Neuronal stem cell (in vitro differentiated cells): ENCODE measurements around the gene PLPPR2. TPM values are rescaled to one million over a fixed set of nuclear protein-coding genes. Genes with fewer than 3 reads are reported as not detected.
A peak's percentile ranks its signal among the peaks of the same experiment; 100 is the strongest.
"Not testable (repeated sequence)": the region's sequence is repeated elsewhere in the genome, so short reads cannot be mapped to it uniquely, and the experiment has no call there.

ENCODE experiments used
- DNase-seq: peaks from one replicate; pipeline ENCODE4 v3.0.0-alpha.2; 2013; ENCODE audit warnings: low spot score
- H2AFZ ChIP-seq: one replicate; pipeline ENCODE4 v1.6.1; 2013; ENCODE audit warnings: mild to moderate bottlenecking, low read length, inconsistent platforms
- H2AK5ac ChIP-seq: 2 replicates; pipeline ENCODE4 v1.6.1; 2013; ENCODE audit warnings: low read depth, mild to moderate bottlenecking, inconsistent platforms, low read length, moderate library complexity, mixed read lengths
- H2BK120ac ChIP-seq: 2 replicates; pipeline ENCODE4 v1.6.1; 2013; ENCODE audit warnings: low read depth, mild to moderate bottlenecking, inconsistent platforms, low read length, moderate library complexity, mixed read lengths
- H2BK12ac ChIP-seq: one replicate; pipeline ENCODE4 v1.6.1; 2013; ENCODE audit warnings: low read length, inconsistent platforms
- H2BK15ac ChIP-seq: 2 replicates; pipeline ENCODE4 v1.6.1; 2013; ENCODE audit warnings: mild to moderate bottlenecking, low read length, inconsistent platforms, mixed read lengths
- H2BK5ac ChIP-seq: one replicate; pipeline ENCODE4 v1.6.1; 2013; ENCODE audit warnings: inconsistent platforms, mild to moderate bottlenecking, low read length, moderate library complexity
- H3K14ac ChIP-seq: one replicate; pipeline ENCODE4 v1.6.1; 2013; ENCODE audit warnings: low read length, inconsistent platforms
- H3K18ac ChIP-seq: 2 replicates; pipeline ENCODE4 v1.6.1; 2013; ENCODE audit warnings: low read length, inconsistent platforms
- H3K23ac ChIP-seq: 2 replicates; pipeline ENCODE4 v1.6.1; 2013; ENCODE audit warnings: low read depth, mild to moderate bottlenecking, mixed read lengths, low read length, inconsistent platforms; ENCODE audit not compliant: poor library complexity
- H3K27ac ChIP-seq: replicated peaks from 3 replicates; pipeline ENCODE4 v1.5.1; 2013; ENCODE audit warnings: low read length, inconsistent platforms
- H3K27me3 ChIP-seq, 3 experiments: 2 replicates each; pipeline ENCODE4 v1.6.1; 2013; ENCODE audit warnings: low read length in 3 of 3, mild to moderate bottlenecking in 2 of 3, inconsistent platforms in 1 of 3, low read depth in 1 of 3, mixed read lengths in 1 of 3, moderate library complexity in 1 of 3; ENCODE audit not compliant: control insufficient read depth in 3 of 3, insufficient read depth in 3 of 3
- H3K36me3 ChIP-seq, 2 donors: replicated peaks in 1 of 2; 2 replicates each; pipeline ENCODE4 v1.6.1; 2013; ENCODE audit warnings: low read length in 2 of 2; ENCODE audit not compliant: control insufficient read depth in 2 of 2, insufficient read depth in 2 of 2
- H3K4ac ChIP-seq: 2 replicates; pipeline ENCODE4 v1.6.1; 2013; ENCODE audit warnings: inconsistent platforms, mild to moderate bottlenecking, low read length, moderate library complexity
- H3K4me1 ChIP-seq, 2 donors: 1 replicate in 1 of 2; 2 replicates in 1 of 2; pipeline ENCODE4 v1.6.1; 2013; ENCODE audit warnings: low read length in 2 of 2, low read depth in 1 of 2; ENCODE audit not compliant: control insufficient read depth in 2 of 2, insufficient read depth in 1 of 2
- H3K4me2 ChIP-seq: one replicate; pipeline ENCODE4 v1.6.1; 2013; ENCODE audit warnings: mild to moderate bottlenecking, low read length, inconsistent platforms; ENCODE audit not compliant: insufficient read depth, poor library complexity, severe bottlenecking
- H3K4me3 ChIP-seq, 2 donors: 2 replicates each; pipeline ENCODE4 v1.5.1; 2013; ENCODE audit warnings: low read length in 2 of 2, mild to moderate bottlenecking in 2 of 2, inconsistent platforms in 1 of 2, moderate library complexity in 1 of 2
- H3K79me1 ChIP-seq: one replicate; pipeline ENCODE4 v1.6.1; 2013; ENCODE audit warnings: low read depth, mild to moderate bottlenecking, inconsistent platforms, low read length, moderate library complexity
- H3K9ac ChIP-seq: one replicate; pipeline ENCODE4 v1.6.1; 2013; ENCODE audit warnings: mild to moderate bottlenecking, low read depth, low read length, inconsistent platforms; ENCODE audit not compliant: poor library complexity
- H3K9me3 ChIP-seq, 2 donors: replicated peaks in 1 of 2; 2 replicates each; pipeline versions ENCODE3 to v1.6.1; 2013; ENCODE audit warnings: low read length in 2 of 2, mild to moderate bottlenecking in 2 of 2, inconsistent platforms in 1 of 2, low read depth in 1 of 2, mixed read lengths in 1 of 2, moderate library complexity in 1 of 2; ENCODE audit not compliant: control insufficient read depth in 2 of 2, insufficient read depth in 1 of 2
- H4K8ac ChIP-seq: one replicate; pipeline ENCODE4 v1.6.1; 2013; ENCODE audit warnings: low read depth, mild to moderate bottlenecking, inconsistent platforms, low read length, moderate library complexity
- H4K91ac ChIP-seq: one replicate; pipeline ENCODE4 v1.6.1; 2013; ENCODE audit warnings: low read length, low read depth, mild to moderate bottlenecking, inconsistent platforms; ENCODE audit not compliant: poor library complexity
- WGBS, 2 donors: extraction: QIAGEN DNeasy Blood & Tissue Kit; methylation state at CpG; one replicate each; pipeline ENCODE4 v1.1.7; 2013; ENCODE audit warnings: missing lambda C conversion rate in 2 of 2, mixed read lengths in 1 of 2; ENCODE audit not compliant: insufficient read length in 2 of 2, insufficient replicate concordance in 1 of 2; ENCODE audit errors: extremely low coverage in 2 of 2; 5-methylcytosine and 5-hydroxymethylcytosine counted together
- polyA plus RNA-seq, 2 experiments: library from polyadenylated mRNA; stranded (reverse); fragments of 200-250 nt; gene quantifications; one replicate each; pipeline ENCODE4 v1.2.3, GENCODE V29; 2013

The PLPPR2 gene, protein sequence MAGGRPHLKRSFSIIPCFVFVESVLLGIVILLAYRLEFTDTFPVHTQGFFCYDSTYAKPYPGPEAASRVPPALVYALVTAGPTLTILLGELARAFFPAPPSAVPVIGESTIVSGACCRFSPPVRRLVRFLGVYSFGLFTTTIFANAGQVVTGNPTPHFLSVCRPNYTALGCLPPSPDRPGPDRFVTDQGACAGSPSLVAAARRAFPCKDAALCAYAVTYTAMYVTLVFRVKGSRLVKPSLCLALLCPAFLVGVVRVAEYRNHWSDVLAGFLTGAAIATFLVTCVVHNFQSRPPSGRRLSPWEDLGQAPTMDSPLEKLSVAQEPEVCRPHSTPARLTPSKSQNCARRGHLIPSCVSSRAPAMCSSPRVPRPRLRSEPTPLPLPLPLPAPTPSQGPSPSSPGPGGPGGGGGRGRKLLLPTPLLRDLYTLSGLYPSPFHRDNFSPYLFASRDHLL
- 7.4 TPM for polyA plus RNA-seq (2013, experiment 1 of 2)
- polyA plus RNA-seq (2013, experiment 2 of 2) = 8.0 TPM

DNA sequence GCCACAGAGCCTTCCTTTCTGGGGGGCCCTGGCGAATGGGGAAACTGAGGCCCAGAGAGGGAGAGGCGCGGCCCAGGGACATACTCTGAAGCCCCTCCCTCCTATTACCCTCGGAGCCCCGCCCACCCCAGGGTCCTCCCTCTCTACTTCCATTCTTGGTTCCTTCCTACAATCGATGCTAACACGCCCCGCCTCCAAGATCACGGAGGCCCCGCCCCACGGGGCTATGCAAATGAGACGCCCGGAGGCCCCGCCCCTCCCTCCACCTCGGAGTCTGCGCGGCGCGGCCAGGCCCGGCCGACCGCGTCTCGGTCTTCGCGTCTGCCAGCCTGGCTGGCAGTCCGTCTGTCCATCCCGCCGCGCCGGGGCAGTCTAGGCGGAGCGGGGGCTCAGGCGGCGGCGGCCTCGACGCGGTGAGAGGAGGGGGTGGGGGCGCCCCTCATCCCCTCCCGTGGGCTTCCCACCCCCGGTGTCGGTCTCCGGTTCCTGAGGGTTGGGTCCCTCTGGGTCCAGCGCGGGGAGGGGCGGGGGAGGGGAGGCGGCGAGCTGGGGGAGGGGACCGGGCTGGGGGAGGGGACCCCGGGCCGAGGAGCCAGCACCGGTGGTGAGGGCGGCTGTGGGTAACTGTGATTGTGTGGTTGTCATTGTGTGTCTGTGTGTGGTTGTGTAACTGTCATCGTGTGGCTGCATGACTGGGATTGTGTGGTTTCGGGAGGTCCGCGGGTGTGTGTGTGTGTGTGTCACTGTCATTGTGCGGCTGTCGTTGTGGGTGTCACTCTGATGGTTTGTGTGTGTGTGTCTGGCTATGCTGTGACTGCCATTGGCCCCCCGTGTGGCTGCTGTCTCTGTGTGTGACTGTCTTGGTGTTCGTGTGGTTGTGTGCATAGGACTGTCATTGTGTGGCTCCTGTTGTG is at the start of gene PLPPR2:
PLPPR2 (plus strand) TSS at position 273 of the 914 bp plus-strand sequence. CDS start 2,242 bp downstream, outside the sequence.
- no peak within 1 kb of the TSS for H2BK120ac ChIP-seq
- H3K18ac ChIP-seq = peak within 1 kb of the TSS; percentile 97
- no peaks in the 10 kb centered on the region for H3K9me3 ChIP-seq
- peak; percentile 86 for DNase-seq
- peak within 1 kb of the TSS; percentile 73 for H3K23ac ChIP-seq
- H3K4ac ChIP-seq = no peak within 1 kb of the TSS
- peak within 1 kb of the TSS; percentile 1 for H3K14ac ChIP-seq
- H3K27ac ChIP-seq = no peak within 1 kb of the TSS
- no peaks in the 10 kb centered on the region for H3K79me1 ChIP-seq
- no peak within 1 kb of the TSS for H2BK12ac ChIP-seq
- H3K27me3 ChIP-seq = peaks cover 0 to 8% (median 0%) of the 10 kb centered on the region in 3 experiments
- H4K8ac ChIP-seq = no peak within 1 kb of the TSS
- no CpG with 5 or more reads among the region's 62 CpGs for WGBS, 2 donors
- H2BK5ac ChIP-seq = no peak within 1 kb of the TSS
- peak within 1 kb of the TSS; percentile 84 for H2AK5ac ChIP-seq
- H3K9ac ChIP-seq = peak within 1 kb of the TSS; percentile 85
- no peak within 1 kb of the TSS for H2BK15ac ChIP-seq
- peak within 1 kb of the TSS; percentile 88 for H2AFZ ChIP-seq
- H3K36me3 ChIP-seq = no peaks in the 10 kb centered on the region
- H3K4me2 ChIP-seq = peak within 1 kb of the TSS; percentile 80
- H3K4me1 ChIP-seq = peaks cover 5 to 8% of the 10 kb centered on the region in 2 donors
- no peak within 1 kb of the TSS for H4K91ac ChIP-seq
- H3K4me3 ChIP-seq = peak within 1 kb of the TSS; percentile 44 to 77

GRCh38 chr19:11306337-11306736 is 48.9 kb upstream of the PLPPR2 start:
- H3K9ac ChIP-seq = no peak overlapping the region
- H3K27ac ChIP-seq = no peak overlapping the region
- no peak overlapping the region for H3K4me3 ChIP-seq
- no peaks in the 10 kb centered on the region for H3K79me1 ChIP-seq
- no CpG with 5 or more reads among the region's 9 CpGs for WGBS, 2 donors
- no peak overlapping the region for H2BK12ac ChIP-seq
- no peak overlapping the region for H3K23ac ChIP-seq
- H3K4me1 ChIP-seq = no peaks in the 10 kb centered on the region
- no peak overlapping the region for H2BK120ac ChIP-seq
- H3K4ac ChIP-seq = no peak overlapping the region
- no peak overlapping the region for H2BK5ac ChIP-seq
- no peak for DNase-seq
- H2AK5ac ChIP-seq = no peak overlapping the region
- H2BK15ac ChIP-seq = no peak overlapping the region
- H4K91ac ChIP-seq = no peak overlapping the region
- peaks cover 0 to 2% (median 0%) of the 10 kb centered on the region in 3 experiments for H3K27me3 ChIP-seq
- H3K36me3 ChIP-seq = no peaks in the 10 kb centered on the region
- no peaks in the 10 kb centered on the region for H3K9me3 ChIP-seq
- no peak overlapping the region for H3K4me2 ChIP-seq
- H2AFZ ChIP-seq = no peak overlapping the region
- no peak overlapping the region for H4K8ac ChIP-seq
- H3K14ac ChIP-seq = no peak overlapping the region
- no peak overlapping the region for H3K18ac ChIP-seq

GRCh38 chr19:11320278-11320995 is 34.8 kb upstream of the PLPPR2 start:
- H2BK12ac ChIP-seq, H3K36me3 ChIP-seq, H2AFZ ChIP-seq, H3K27ac ChIP-seq, H3K79me1 ChIP-seq, H3K9me3 ChIP-seq, H4K8ac ChIP-seq, H2BK15ac ChIP-seq, DNase-seq, H3K27me3 ChIP-seq, H3K23ac ChIP-seq, H3K4me2 ChIP-seq, H3K4me1 ChIP-seq, H3K4ac ChIP-seq, H2BK120ac ChIP-seq, H2BK5ac ChIP-seq, H4K91ac ChIP-seq, H3K14ac ChIP-seq, H3K9ac ChIP-seq, H2AK5ac ChIP-seq, H3K18ac ChIP-seq: not testable (repeated sequence)
- H3K4me3 ChIP-seq = peak overlapping the region in 1 of 2 donors; percentile 2
- WGBS, 2 donors = no CpG with 5 or more reads among the region's 9 CpGs
